ENCODE data around the gene CCDC192. TPM values are rescaled to one million over a fixed set of nuclear protein-coding genes. Genes with fewer than 3 reads are reported as not detected.

Gene CCDC192
- total RNA-seq, 4 donors from 2014 or later = 0.87 to 2.1 (median 1.9) TPM

DNA sequence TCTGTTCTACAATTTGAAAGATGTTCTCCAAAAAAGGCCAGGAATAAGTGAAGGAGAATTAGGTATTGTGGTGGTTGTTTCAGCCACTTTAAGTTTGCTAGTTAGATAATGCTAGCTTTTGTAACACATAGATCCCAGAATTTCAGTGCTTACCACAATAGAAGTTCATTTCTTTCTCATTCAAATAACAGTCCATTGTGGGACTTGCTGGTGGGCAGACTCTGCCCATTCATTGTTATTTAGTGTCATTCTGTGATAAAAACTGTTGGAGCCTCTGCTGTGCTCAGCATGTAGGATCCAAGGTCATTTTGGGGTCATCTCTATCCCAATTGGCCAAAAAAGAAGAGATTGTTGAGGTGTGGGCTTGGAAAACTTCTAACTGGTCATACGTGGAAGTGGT, 106.8 kb downstream of the CCDC192 start:
- TF ChIP-seq CTCF (IDR thresholded peaks at IDR 0.05) = no peak
- no peak for TF ChIP-seq POLR2A (IDR thresholded peaks at IDR 0.05)
- TF ChIP-seq EP300 (IDR thresholded peaks at IDR 0.05) = no peak
- Histone ChIP-seq H3K9me3 (no peaks in the 10 kb centered on the region), H3K27me3 (no peaks in the 10 kb centered on the region), H3K27ac (no peak overlapping the region), H3K4me3 (no peak overlapping the region), H3K4me1 (peaks cover 0 to 22% (median 8%) of the 10 kb centered on the region in 4 donors), H3K36me3 (no peaks in the 10 kb centered on the region)
- DNase-seq (ENCODE audit: low spot score in 2 of 2) = no peak
- WGBS, 2 donors = 35 to 63% methylated on average over 1 of the region's 1 CpG

- Histone ChIP-seq H3K4me1 (peaks cover 0 to 22% (median 8%) of the 10 kb centered on the region in 4 donors), H3K27me3 (no peaks in the 10 kb centered on the region), H3K27ac (no peak overlapping the region), H3K36me3 (no peaks in the 10 kb centered on the region), H3K9me3 (no peaks in the 10 kb centered on the region), H3K4me3 (no peak overlapping the region)
- no peak for DNase-seq (ENCODE audit: low spot score in 2 of 2)
- TF ChIP-seq CTCF (IDR thresholded peaks at IDR 0.05) (no peak), EP300 (IDR thresholded peaks at IDR 0.05) (no peak), POLR2A (IDR thresholded peaks at IDR 0.05) (no peak)
- 90 to 92% methylated on average over 2 of the region's 2 CpGs for WGBS, 2 donors
Measured at GRCh38 chr5:127810707-127811490, 107.7 kb downstream of the CCDC192 start.

GRCh38 chr5:127812570-127812969, 109.4 kb downstream of the CCDC192 start:
- no peak overlapping the region for H3K4me3 ChIP-seq
- H3K4me1 ChIP-seq = peaks cover 0 to 22% (median 8%) of the 10 kb centered on the region in 4 donors
- no peak overlapping the region for H3K27ac ChIP-seq
- no peaks in the 10 kb centered on the region for H3K9me3 ChIP-seq
- no peaks in the 10 kb centered on the region for H3K27me3 ChIP-seq
- TF ChIP-seq CTCF (IDR thresholded peaks at IDR 0.05) (no peak), EP300 (IDR thresholded peaks at IDR 0.05) (no peak), POLR2A (IDR thresholded peaks at IDR 0.05) (no peak)
- 50 to 70% methylated on average over 4 of the region's 4 CpGs for WGBS, 2 donors
- H3K36me3 ChIP-seq = no peaks in the 10 kb centered on the region
- DNase-seq (ENCODE audit: low spot score in 2 of 2) = no peak

DNA sequence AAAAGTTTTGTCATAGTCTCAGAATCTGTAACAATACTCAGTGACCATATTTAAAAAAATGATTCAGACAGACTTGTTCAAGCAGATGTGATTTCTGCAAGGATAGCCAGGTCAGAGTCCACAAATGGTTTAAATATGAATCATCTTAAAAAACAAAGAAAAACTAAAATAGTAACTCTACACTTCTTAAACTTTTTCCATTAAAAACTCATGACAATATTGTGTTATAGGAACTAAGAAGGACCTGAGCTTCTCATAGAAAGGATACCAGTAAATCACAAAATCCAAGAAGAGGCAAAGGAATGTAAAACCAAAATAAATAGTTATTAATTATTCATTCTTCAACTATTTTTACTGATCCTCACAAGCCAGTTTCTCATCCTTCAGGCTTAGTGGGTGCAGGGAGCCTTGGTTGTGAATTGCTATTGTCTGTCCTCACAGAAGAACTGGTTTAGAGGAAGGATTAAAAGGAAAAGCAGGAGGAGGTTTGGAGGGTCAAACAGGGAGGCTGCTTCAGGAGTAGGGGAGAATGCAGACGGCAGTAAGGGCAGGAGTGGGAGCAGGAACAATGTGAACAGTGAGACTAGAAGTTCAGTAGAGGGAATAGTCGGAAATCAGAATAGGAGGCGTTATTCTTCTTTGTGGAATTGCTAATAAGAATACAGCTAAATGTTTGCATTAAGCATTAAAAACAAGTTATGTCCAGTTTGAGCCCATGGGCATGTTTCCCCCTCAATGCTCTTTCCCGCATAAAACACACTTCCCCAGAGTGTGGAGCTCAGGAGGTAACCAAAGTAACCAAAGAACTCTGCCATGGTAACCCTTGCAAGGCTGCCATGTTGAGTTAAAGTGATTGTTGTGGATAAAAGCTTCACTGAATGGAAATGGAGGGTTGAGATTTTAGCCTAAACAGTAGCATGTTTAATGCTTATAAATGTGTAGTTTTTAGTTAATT, 110.7 kb downstream of the CCDC192 start:
- Histone ChIP-seq H3K4me1 (peaks cover 0 to 22% (median 8%) of the 10 kb centered on the region in 4 donors), H3K27me3 (no peaks in the 10 kb centered on the region), H3K27ac (no peak overlapping the region), H3K9me3 (no peaks in the 10 kb centered on the region), H3K4me3 (no peak overlapping the region), H3K36me3 (no peaks in the 10 kb centered on the region)
- 34 to 35% methylated on average over 4 of the region's 4 CpGs for WGBS, 2 donors
- no peak for TF ChIP-seq CTCF (IDR thresholded peaks at IDR 0.05)
- no peak for TF ChIP-seq EP300 (IDR thresholded peaks at IDR 0.05)
- TF ChIP-seq POLR2A (IDR thresholded peaks at IDR 0.05) = no peak
- no peak for DNase-seq (ENCODE audit: low spot score in 2 of 2)

Data from tibial nerve (tissue), 4 donors.